Endodermal cell (in vitro differentiated cells): ENCODE measurements around the gene KCNT1. TPM values are rescaled to one million over a fixed set of nuclear protein-coding genes. Genes with fewer than 3 reads are reported as not detected.

Experiments
- DNase-seq: peaks from one replicate; pipeline ENCODE4 v3.0.0-alpha.2; 2017
- H3K27ac ChIP-seq: 2 replicates; pipeline ENCODE4 v1.5.1; 2013; ENCODE audit warnings: mild to moderate bottlenecking, low read depth, low read length, moderate library complexity
- H3K27me3 ChIP-seq: 2 replicates; pipeline ENCODE4 v1.6.1; 2013; ENCODE audit warnings: mild to moderate bottlenecking, low read length, moderate library complexity; ENCODE audit not compliant: insufficient read depth, control insufficient read depth, poor library complexity, severe bottlenecking
- H3K36me3 ChIP-seq: 2 replicates; pipeline ENCODE4 v1.7.0; 2013; ENCODE audit warnings: mild to moderate bottlenecking, low read length, moderate library complexity; ENCODE audit not compliant: control insufficient read depth, insufficient read depth
- H3K4me1 ChIP-seq: one replicate; pipeline ENCODE4 v1.7.0; 2013; ENCODE audit warnings: low read length; ENCODE audit not compliant: control insufficient read depth, insufficient read depth
- H3K4me3 ChIP-seq: 2 replicates; pipeline ENCODE4 v1.5.1; 2013; ENCODE audit warnings: mild to moderate bottlenecking, low read length, moderate library complexity
- H3K9ac ChIP-seq: 2 replicates; pipeline ENCODE4 v1.6.1; 2013; ENCODE audit warnings: mild to moderate bottlenecking, low read length, moderate library complexity; ENCODE audit not compliant: poor library complexity, severe bottlenecking; ENCODE audit errors: extremely low read depth
- H3K9me3 ChIP-seq: 2 replicates; pipeline ENCODE4 v1.6.1; 2013; ENCODE audit warnings: mild to moderate bottlenecking, low read length, moderate library complexity; ENCODE audit not compliant: control insufficient read depth
- H3K27ac Mint-ChIP-seq: 2 replicates; pipeline ENCODE4 v1.8.0; 2020; ENCODE audit warnings: mixed read lengths
- H3K27me3 Mint-ChIP-seq: 2 replicates; pipeline ENCODE4 v1.8.0; 2021; ENCODE audit warnings: mild to moderate bottlenecking, mixed read lengths; ENCODE audit not compliant: insufficient read depth
- H3K36me3 Mint-ChIP-seq: 2 replicates; pipeline ENCODE4 v1.8.0; 2020; ENCODE audit warnings: low read depth, mixed read lengths
- H3K4me1 Mint-ChIP-seq: 2 replicates; pipeline ENCODE4 v1.8.0; 2020; ENCODE audit warnings: mixed read lengths
- H3K4me3 Mint-ChIP-seq: 2 replicates; pipeline ENCODE4 v1.8.0; 2020; ENCODE audit warnings: mild to moderate bottlenecking, moderate library complexity, mixed read lengths
- H3K9me3 Mint-ChIP-seq: 2 replicates; pipeline ENCODE4 v1.8.0; 2020; ENCODE audit warnings: mild to moderate bottlenecking, mixed read lengths
- WGBS, 2 experiments: methylation state at CpG; one replicate each; pipeline versions ENCODE4 v1.1.5 to v1.1.7; 2013; ENCODE audit warnings: missing lambda C conversion rate in 2 of 2, mixed read lengths in 1 of 2; ENCODE audit not compliant: insufficient coverage in 1 of 2, insufficient read length in 1 of 2; 5-methylcytosine and 5-hydroxymethylcytosine counted together
- total RNA-seq, 2 donors: library from RNA; stranded (reverse); fragmentation: NEBNext Ultra II Directional in 1 of 2; extraction: Animal tissue kit (Norgen Biotek cat#: 25700) in 1 of 2; gene quantifications; 2 replicates in 1 of 2; 3 replicates in 1 of 2; pipeline ENCODE4 v1.2.1, GENCODE V29; 2021
- TF ChIP-seq, protein P1 (sequence below): fragments of 200-600 bp; sonication (generic); conservative IDR thresholded peaks from 2 replicates; pipeline ENCODE4 v1.5.0; 2021; ENCODE audit warnings: antibody characterized with exemption, mild to moderate bottlenecking

KCNT1 gene
- total RNA-seq, 2 donors from 2014 or later: 0.15 TPM; not detected in 1

- Histone ChIP-seq H3K4me3 (no peak overlapping the region), H3K27me3 (no peaks in the 10 kb centered on the region), H3K27ac (no peak overlapping the region), H3K9ac (no peak overlapping the region), H3K9me3 (no peaks in the 10 kb centered on the region), H3K36me3 (no peaks in the 10 kb centered on the region), H3K4me1 (no peaks in the 10 kb centered on the region)
- TF ChIP-seq, protein P1, sequence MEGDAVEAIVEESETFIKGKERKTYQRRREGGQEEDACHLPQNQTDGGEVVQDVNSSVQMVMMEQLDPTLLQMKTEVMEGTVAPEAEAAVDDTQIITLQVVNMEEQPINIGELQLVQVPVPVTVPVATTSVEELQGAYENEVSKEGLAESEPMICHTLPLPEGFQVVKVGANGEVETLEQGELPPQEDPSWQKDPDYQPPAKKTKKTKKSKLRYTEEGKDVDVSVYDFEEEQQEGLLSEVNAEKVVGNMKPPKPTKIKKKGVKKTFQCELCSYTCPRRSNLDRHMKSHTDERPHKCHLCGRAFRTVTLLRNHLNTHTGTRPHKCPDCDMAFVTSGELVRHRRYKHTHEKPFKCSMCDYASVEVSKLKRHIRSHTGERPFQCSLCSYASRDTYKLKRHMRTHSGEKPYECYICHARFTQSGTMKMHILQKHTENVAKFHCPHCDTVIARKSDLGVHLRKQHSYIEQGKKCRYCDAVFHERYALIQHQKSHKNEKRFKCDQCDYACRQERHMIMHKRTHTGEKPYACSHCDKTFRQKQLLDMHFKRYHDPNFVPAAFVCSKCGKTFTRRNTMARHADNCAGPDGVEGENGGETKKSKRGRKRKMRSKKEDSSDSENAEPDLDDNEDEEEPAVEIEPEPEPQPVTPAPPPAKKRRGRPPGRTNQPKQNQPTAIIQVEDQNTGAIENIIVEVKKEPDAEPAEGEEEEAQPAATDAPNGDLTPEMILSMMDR: no peak
- Mint-ChIP-seq H3K27ac (no peak overlapping the region), H3K27me3 (no peaks in the 10 kb centered on the region), H3K9me3 (peaks cover 6% of the 10 kb centered on the region), H3K4me3 (no peak overlapping the region), H3K4me1 (no peaks in the 10 kb centered on the region), H3K36me3 (no peaks in the 10 kb centered on the region)
- DNase-seq: no peak
- WGBS, 2 experiments: 88 to 92% methylated on average over 4 to 8 of the region's 8 CpGs
Measured at GRCh38 chr9:135673941-135674340, 28.0 kb upstream of the KCNT1 start.

DNA sequence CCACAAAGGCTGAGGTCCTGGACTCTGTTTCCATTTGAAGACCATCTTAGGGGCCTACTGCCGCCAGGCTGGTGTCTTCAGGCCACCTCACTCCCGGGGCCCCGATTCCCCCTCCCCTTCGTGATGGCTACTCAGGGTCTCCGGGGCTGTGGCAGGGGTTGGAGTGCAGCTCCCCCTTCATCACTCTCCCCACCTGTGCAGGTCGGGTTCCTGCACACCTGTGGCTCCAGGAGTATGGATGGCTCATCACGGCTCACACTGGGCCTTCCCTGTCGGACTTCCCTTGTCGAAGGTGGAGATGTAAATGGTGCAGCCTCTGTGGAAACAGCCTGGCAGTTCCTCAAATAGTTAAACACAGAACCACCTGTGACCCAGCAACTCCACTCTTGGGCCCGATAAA is 27.0 kb upstream of the KCNT1 start:
- Histone ChIP-seq H3K9ac (no peak overlapping the region), H3K36me3 (no peaks in the 10 kb centered on the region), H3K9me3 (no peaks in the 10 kb centered on the region), H3K4me1 (no peaks in the 10 kb centered on the region), H3K27ac (no peak overlapping the region), H3K27me3 (no peaks in the 10 kb centered on the region), H3K4me3 (no peak overlapping the region)
- Mint-ChIP-seq H3K9me3 (no peaks in the 10 kb centered on the region), H3K27ac (peak overlapping the region; percentile 9), H3K36me3 (no peaks in the 10 kb centered on the region), H3K4me1 (peaks cover 1% of the 10 kb centered on the region), H3K27me3 (no peaks in the 10 kb centered on the region), H3K4me3 (no peak overlapping the region)
- TF ChIP-seq, protein P1: no peak
- DNase-seq: no peak
- 92 to 100% methylated on average over 1 to 10 of the region's 10 CpGs for WGBS, 2 experiments

DNA sequence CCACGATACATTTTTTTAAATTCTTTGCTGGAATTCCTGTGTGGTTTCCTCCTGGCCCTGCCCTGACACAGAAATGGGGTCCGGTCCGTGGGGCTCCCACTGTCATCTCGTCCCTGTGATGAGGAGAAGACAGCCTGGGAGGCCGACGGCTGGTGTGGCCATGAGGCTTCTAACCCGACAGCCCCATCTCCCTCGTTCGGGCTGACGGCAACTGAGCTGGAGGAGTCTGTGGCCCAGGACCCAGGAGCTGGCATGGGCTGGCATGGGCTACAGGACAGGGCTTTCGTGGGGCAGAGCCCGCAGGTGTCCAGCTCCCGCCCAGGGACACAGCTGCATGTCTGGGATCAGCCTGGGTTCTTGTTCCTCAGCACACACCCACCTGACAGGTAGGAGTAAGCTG is 25.1 kb upstream of the KCNT1 start:
- no peaks in the 10 kb centered on the region for H3K9me3 ChIP-seq
- H3K4me1 ChIP-seq: no peaks in the 10 kb centered on the region
- no peak for DNase-seq
- H3K27ac Mint-ChIP-seq: no peak overlapping the region
- TF ChIP-seq, protein P1: no peak
- H3K27me3 Mint-ChIP-seq: no peaks in the 10 kb centered on the region
- 91 to 94% methylated on average over 13 of the region's 13 CpGs for WGBS, 2 experiments
- no peaks in the 10 kb centered on the region for H3K9me3 Mint-ChIP-seq
- H3K4me1 Mint-ChIP-seq: peaks cover 7% of the 10 kb centered on the region
- H3K4me3 Mint-ChIP-seq: no peak overlapping the region
- no peaks in the 10 kb centered on the region for H3K36me3 Mint-ChIP-seq
- no peak overlapping the region for H3K27ac ChIP-seq
- no peaks in the 10 kb centered on the region for H3K27me3 ChIP-seq
- H3K36me3 ChIP-seq: no peaks in the 10 kb centered on the region
- H3K4me3 ChIP-seq: no peak overlapping the region
- no peak overlapping the region for H3K9ac ChIP-seq
